HG03558 (cell line): ENCODE measurements around the gene KLHL2.
"Not testable (repeated sequence)": the region's sequence is repeated elsewhere in the genome, so short reads cannot be mapped to it uniquely, and the experiment has no call there.

Source experiments
- ATAC-seq: cut with Tn5 transposase; IDR thresholded peaks from one replicate; pipeline ENCODE4 v1.9.1; 2021; ENCODE audit warnings: moderate number of reproducible peaks; ENCODE audit not compliant: unreplicated experiment; ENCODE audit errors: extremely low read depth

Gene KLHL2

GRCh38 chr4:165229490-165230200 lies 22.3 kb downstream of the KLHL2 start:
- ATAC-seq, result not testable (repeated sequence)

- peak; percentile 44 for ATAC-seq
These were observed 25.5 kb downstream of the KLHL2 start for GRCh38 chr4:165232623-165233433.

- no peak for ATAC-seq
These were observed 27.4 kb downstream of the KLHL2 start for GRCh38 chr4:165234766-165235165.

- ATAC-seq, result not testable (repeated sequence)
These were observed 29.5 kb downstream of the KLHL2 start for GRCh38 chr4:165236852-165237251.

GRCh38 chr4:165238041-165238640 lies 30.8 kb downstream of the KLHL2 start:
- ATAC-seq, result not testable (repeated sequence)

GRCh38 chr4:165240761-165241160 lies 33.4 kb downstream of the KLHL2 start:
- ATAC-seq, result not testable (repeated sequence)

GRCh38 chr4:165244148-165244547 lies 36.8 kb downstream of the KLHL2 start:
- ATAC-seq, result not testable (repeated sequence)

- ATAC-seq, result not testable (repeated sequence)
These were observed 37.3 kb downstream of the KLHL2 start for GRCh38 chr4:165244587-165245186.

- no peak for ATAC-seq
These were observed 40.7 kb downstream of the KLHL2 start for GRCh38 chr4:165248102-165248501.

GRCh38 chr4:165248904-165249303 lies 41.5 kb downstream of the KLHL2 start:
- ATAC-seq, result not testable (repeated sequence)

- not testable (repeated sequence) for ATAC-seq
These were observed 47.4 kb downstream of the KLHL2 start for GRCh38 chr4:165254771-165255170.

- peak; percentile 86 for ATAC-seq
These were observed 48.1 kb downstream of the KLHL2 start for GRCh38 chr4:165255439-165255838.

GRCh38 chr4:165256074-165256659 lies 48.8 kb downstream of the KLHL2 start:
- ATAC-seq, result not testable (repeated sequence)

- not testable (repeated sequence) for ATAC-seq
These were observed 52.4 kb downstream of the KLHL2 start for GRCh38 chr4:165259776-165260175.

GRCh38 chr4:165262306-165262705 lies 54.9 kb downstream of the KLHL2 start:
- ATAC-seq, result not testable (repeated sequence)

- not testable (repeated sequence) for ATAC-seq
These were observed 56.1 kb downstream of the KLHL2 start for GRCh38 chr4:165263466-165263865.

GRCh38 chr4:165269931-165270330 lies 62.6 kb downstream of the KLHL2 start:
- not testable (repeated sequence) for ATAC-seq

- ATAC-seq, result not testable (repeated sequence)
These were observed 66.1 kb downstream of the KLHL2 start for GRCh38 chr4:165273443-165273842.

- not testable (repeated sequence) for ATAC-seq
These were observed 68.0 kb downstream of the KLHL2 start for GRCh38 chr4:165275357-165275756.

GRCh38 chr4:165279531-165279930 lies 72.2 kb downstream of the KLHL2 start:
- ATAC-seq, result not testable (repeated sequence)
